ENCODE data around the gene NECTIN4. TPM values are rescaled to one million over a fixed set of nuclear protein-coding genes. Genes with fewer than 3 reads are reported as not detected.

The NECTIN4 gene
- total and polyA plus RNA-seq, 4 experiments from 2014 or later = not detected

- no peak for DNase-seq
- peaks cover 3% of the 10 kb centered on the region for H3K36me3 ChIP-seq (ENCODE audit: insufficient read depth, low read length)
- H3K27me3 ChIP-seq (ENCODE audit: insufficient read depth, low read length) = no peaks in the 10 kb centered on the region
- Mint-ChIP-seq H3K4me3 (peak overlapping the region in 1 of 8 donors; percentile 5), H3K4me1 (peaks cover 37 to 71% (median 54%) of the 10 kb centered on the region in 4 donors), H3K36me3 (peaks cover 4 to 35% of the 10 kb centered on the region in 2 donors), H3K9me3 (no peaks in the 10 kb centered on the region), H3K27ac (peak overlapping the region in 6 of 7 donors; percentile 3 to 40 (median 14)), H3K27me3 (no peaks in the 10 kb centered on the region)
- POLR2A ChIA-PET (ENCODE audit: partially characterized antibody) = no interaction called here
- H3K4me1 ChIP-seq (ENCODE audit: insufficient read depth, low read length) = peaks cover 58% of the 10 kb centered on the region
- H3K27ac ChIP-seq (ENCODE audit: low read depth, low read length) = no peak overlapping the region
- intact Hi-C loops (cut with micrococcal nuclease) = no loop called here
- H3K4me3 ChIP-seq (ENCODE audit: low read length in 2 of 2) = no peak overlapping the region
- CTCF ChIA-PET (ENCODE audit: partially characterized antibody) = no interaction called here
- no peaks in the 10 kb centered on the region for H3K9me3 ChIP-seq (ENCODE audit: control insufficient read depth in 1 of 2, low read length in 2 of 2)
Measured at GRCh38 chr1:161113915-161114314, 24.6 kb upstream of the NECTIN4 start.

GRCh38 chr1:161111527-161111926 lies 22.2 kb upstream of the NECTIN4 start:
- H3K27me3 Mint-ChIP-seq = no peaks in the 10 kb centered on the region
- H3K9me3 Mint-ChIP-seq = no peaks in the 10 kb centered on the region
- peaks cover 4 to 32% of the 10 kb centered on the region in 2 donors for H3K36me3 Mint-ChIP-seq
- POLR2A ChIA-PET (ENCODE audit: partially characterized antibody) = interaction anchor here (0.9 to 1.4 kb wide), 3 partner anchors 14 to 42 kb away, joined by 3 to 4 read pairs (median 3); partner anchors contain the start of genes DEDD, KLHDC9 and UFC1
- DNase-seq = no peak
- Histone ChIP-seq H3K27ac (ENCODE audit: low read depth, low read length) (no peak overlapping the region), H3K4me3 (ENCODE audit: low read length in 2 of 2) (no peak overlapping the region), H3K9me3 (ENCODE audit: control insufficient read depth in 1 of 2, low read length in 2 of 2) (no peaks in the 10 kb centered on the region), H3K4me1 (ENCODE audit: insufficient read depth, low read length) (peaks cover 43% of the 10 kb centered on the region), H3K27me3 (ENCODE audit: insufficient read depth, low read length) (no peaks in the 10 kb centered on the region), H3K36me3 (ENCODE audit: insufficient read depth, low read length) (peaks cover 3% of the 10 kb centered on the region)
- H3K4me3 Mint-ChIP-seq = no peak overlapping the region
- intact Hi-C loops (cut with micrococcal nuclease) = no loop called here
- peaks cover 35 to 53% (median 42%) of the 10 kb centered on the region in 4 donors for H3K4me1 Mint-ChIP-seq
- CTCF ChIA-PET (ENCODE audit: partially characterized antibody) = interaction anchor here (1.0 kb wide), 1 partner anchor 14 kb away, joined by 3 read pairs; no protein-coding TSS in a partner anchor
- H3K27ac Mint-ChIP-seq = peak overlapping the region in 3 of 7 donors; percentile 22 to 67 (median 54)

- H3K4me1 ChIP-seq (ENCODE audit: insufficient read depth, low read length) = peaks cover 39% of the 10 kb centered on the region
- peaks cover 8 to 33% of the 10 kb centered on the region in 2 donors for H3K36me3 Mint-ChIP-seq
- H3K9me3 ChIP-seq (ENCODE audit: control insufficient read depth in 1 of 2, low read length in 2 of 2) = no peaks in the 10 kb centered on the region
- H3K4me3 ChIP-seq (ENCODE audit: low read length in 2 of 2) = no peak overlapping the region
- peaks cover 34 to 53% (median 42%) of the 10 kb centered on the region in 4 donors for H3K4me1 Mint-ChIP-seq
- no peak overlapping the region for H3K4me3 Mint-ChIP-seq
- H3K36me3 ChIP-seq (ENCODE audit: insufficient read depth, low read length) = peaks cover 3% of the 10 kb centered on the region
- peaks cover 0 to under 1% (median 0%) of the 10 kb centered on the region in 8 donors for H3K9me3 Mint-ChIP-seq
- H3K27me3 ChIP-seq (ENCODE audit: insufficient read depth, low read length) = no peaks in the 10 kb centered on the region
- no peak overlapping the region for H3K27ac ChIP-seq (ENCODE audit: low read depth, low read length)
- POLR2A ChIA-PET (ENCODE audit: partially characterized antibody) = no interaction called here
- CTCF ChIA-PET (ENCODE audit: partially characterized antibody) = no interaction called here
- H3K27me3 Mint-ChIP-seq = no peaks in the 10 kb centered on the region
- intact Hi-C loops (cut with micrococcal nuclease) = no loop called here
- no peak for DNase-seq
- H3K27ac Mint-ChIP-seq = peak overlapping the region in 1 of 7 donors; percentile 67
Measured at GRCh38 chr1:161111117-161111516, 21.8 kb upstream of the NECTIN4 start.

GRCh38 chr1:161106431-161106830 lies 17.1 kb upstream of the NECTIN4 start:
- Histone ChIP-seq H3K27me3 (ENCODE audit: insufficient read depth, low read length) (no peaks in the 10 kb centered on the region), H3K36me3 (ENCODE audit: insufficient read depth, low read length) (peaks cover 19% of the 10 kb centered on the region), H3K4me3 (ENCODE audit: low read length in 2 of 2) (no peak overlapping the region), H3K27ac (ENCODE audit: low read depth, low read length) (no peak overlapping the region), H3K4me1 (ENCODE audit: insufficient read depth, low read length) (no peaks in the 10 kb centered on the region), H3K9me3 (ENCODE audit: control insufficient read depth in 1 of 2, low read length in 2 of 2) (no peaks in the 10 kb centered on the region)
- Mint-ChIP-seq H3K27me3 (no peaks in the 10 kb centered on the region), H3K4me1 (peaks cover 13 to 27% (median 17%) of the 10 kb centered on the region in 4 donors), H3K36me3 (peaks cover 8 to 29% of the 10 kb centered on the region in 2 donors), H3K27ac (peak overlapping the region in 5 of 7 donors; percentile 8 to 50 (median 47)), H3K9me3 (peaks cover 0 to 2% (median 0%) of the 10 kb centered on the region in 8 donors), H3K4me3 (no peak overlapping the region)
- intact Hi-C loops (cut with micrococcal nuclease) = no loop called here
- POLR2A ChIA-PET (ENCODE audit: partially characterized antibody) = interaction anchor here (1.1 kb wide), 1 partner anchor 11 kb away, joined by 3 read pairs; the partner anchor contains the start of gene PFDN2
- CTCF ChIA-PET (ENCODE audit: partially characterized antibody) = no interaction called here
- DNase-seq = no peak

GRCh38 chr1:161100556-161100955 lies 11.2 kb upstream of the NECTIN4 start:
- Mint-ChIP-seq H3K9me3 (peaks cover 0 to 19% (median 3%) of the 10 kb centered on the region in 8 donors), H3K27ac (peak overlapping the region in 2 of 7 donors; percentile 29 to 83), H3K27me3 (peaks cover 0 to 2% of the 10 kb centered on the region in 2 donors), H3K36me3 (peaks cover 13 to 42% of the 10 kb centered on the region in 2 donors), H3K4me1 (peaks cover 17 to 38% (median 24%) of the 10 kb centered on the region in 4 donors), H3K4me3 (peak overlapping the region in 3 of 8 donors; percentile 25 to 44 (median 26))
- no peaks in the 10 kb centered on the region for H3K9me3 ChIP-seq (ENCODE audit: control insufficient read depth in 1 of 2, low read length in 2 of 2)
- H3K27ac ChIP-seq (ENCODE audit: low read depth, low read length) = no peak overlapping the region
- intact Hi-C loops (cut with micrococcal nuclease) = no loop called here
- H3K36me3 ChIP-seq (ENCODE audit: insufficient read depth, low read length) = peaks cover 25% of the 10 kb centered on the region
- H3K27me3 ChIP-seq (ENCODE audit: insufficient read depth, low read length) = no peaks in the 10 kb centered on the region
- no peak for DNase-seq
- H3K4me1 ChIP-seq (ENCODE audit: insufficient read depth, low read length) = peaks cover 22% of the 10 kb centered on the region
- no peak overlapping the region for H3K4me3 ChIP-seq (ENCODE audit: low read length in 2 of 2)
- ChIA-PET CTCF (ENCODE audit: partially characterized antibody) (interaction anchor here (1.0 to 9.8 kb wide), 8 partner anchors 7 to 103 kb away, joined by 3 to 175 read pairs (median 10); partner anchors contain the start of genes ARHGAP30, NECTIN4 and TSTD1), POLR2A (ENCODE audit: partially characterized antibody) (interaction anchor here (1.3 to 7.0 kb wide), 5 partner anchors 17 to 263 kb away, joined by 3 to 128 read pairs (median 71); partner anchors contain the start of genes ARHGAP30, NIT1, PFDN2 and TSTD1)

GRCh38 chr1:161099090-161099802 lies 9.9 kb upstream of the NECTIN4 start:
- intact Hi-C loops (cut with micrococcal nuclease) = loop anchor here (5.0 kb wide), 2 partner anchors 262 to 372 kb away; no protein-coding TSS in a partner anchor
- DNase-seq = no peak
- H3K27ac Mint-ChIP-seq = peak overlapping the region; percentile 53 to 84 (median 69)

More at GRCh38 chr1:161099090-161099802, 9.9 kb upstream of the NECTIN4 start:
- H3K9me3 Mint-ChIP-seq = peaks cover 0 to 19% (median 3%) of the 10 kb centered on the region in 8 donors
- no peak overlapping the region for H3K4me3 ChIP-seq (ENCODE audit: low read length in 2 of 2)
- peaks cover 22% of the 10 kb centered on the region for H3K4me1 ChIP-seq (ENCODE audit: insufficient read depth, low read length)
- H3K36me3 ChIP-seq (ENCODE audit: insufficient read depth, low read length) = peaks cover 25% of the 10 kb centered on the region
- ChIA-PET CTCF (ENCODE audit: partially characterized antibody) (interaction anchor here (0.6 to 9.8 kb wide), 19 partner anchors 9 to 275 kb away, joined by 3 to 175 read pairs (median 9); partner anchors contain the start of genes ARHGAP30, F11R, NECTIN4 and NIT1), POLR2A (ENCODE audit: partially characterized antibody) (interaction anchor here (1.1 to 7.0 kb wide), 9 partner anchors 18 to 108 kb away, joined by 3 to 128 read pairs (median 17); partner anchors contain the start of genes ARHGAP30, F11R, NIT1 and PFDN2)
- peaks cover 14 to 31% (median 22%) of the 10 kb centered on the region in 4 donors for H3K4me1 Mint-ChIP-seq
- no peaks in the 10 kb centered on the region for H3K9me3 ChIP-seq (ENCODE audit: control insufficient read depth in 1 of 2, low read length in 2 of 2)
- no peaks in the 10 kb centered on the region for H3K27me3 ChIP-seq (ENCODE audit: insufficient read depth, low read length)
- peaks cover 0 to 2% of the 10 kb centered on the region in 2 donors for H3K27me3 Mint-ChIP-seq
- H3K36me3 Mint-ChIP-seq = peaks cover 13 to 42% of the 10 kb centered on the region in 2 donors
- H3K4me3 Mint-ChIP-seq = peak overlapping the region; percentile 59 to 82 (median 72)
- no peak overlapping the region for H3K27ac ChIP-seq (ENCODE audit: low read depth, low read length)

All from CD4-positive, alpha-beta memory T cell (primary cell).